Stimulated activated CD8-positive, alpha-beta memory T cell treated with anti-CD3 and anti-CD28 coated beads, Interleukin-2, amount 100 ng/mL, for 1 hour (primary cell): Measurements from ENCODE around the gene TMPRSS4.

Experiments used
- DNase-seq, 2 donors: peaks; one replicate each; pipeline ENCODE4 v3.0.0-alpha.2; 2020; ENCODE audit warnings: low read depth in 2 of 2

TMPRSS4 gene

GRCh38 chr11:118079491-118079890, 2.6 kb downstream of the TMPRSS4 start:
- DNase-seq = no peak

GRCh38 chr11:118080296-118080695, 3.4 kb downstream of the TMPRSS4 start:
- DNase-seq = no peak

GRCh38 chr11:118081241-118081958, 4.5 kb downstream of the TMPRSS4 start:
- no peak for DNase-seq

- no peak for DNase-seq
Observed at GRCh38 chr11:118082880-118083552, 6.1 kb downstream of the TMPRSS4 start.

GRCh38 chr11:118084247-118084646, 7.4 kb downstream of the TMPRSS4 start:
- DNase-seq = no peak

GRCh38 chr11:118084656-118085055, 7.8 kb downstream of the TMPRSS4 start:
- no peak for DNase-seq

GRCh38 chr11:118086913-118087768, 10.3 kb downstream of the TMPRSS4 start, which contains the start of gene SMIM35:
Gene SMIM35, minus strand, starts transcription at chr11:118086963. Its CDS starts 206 bp downstream, at chr11:118086757.
- DNase-seq = no peak

GRCh38 chr11:118087931-118088330, 11.1 kb downstream of the TMPRSS4 start:
- no peak for DNase-seq

GRCh38 chr11:118088531-118088930, 11.7 kb downstream of the TMPRSS4 start:
- DNase-seq = no peak

- DNase-seq = no peak
Observed at GRCh38 chr11:118090545-118091162, 13.8 kb downstream of the TMPRSS4 start.

GRCh38 chr11:118091690-118092089, 14.8 kb downstream of the TMPRSS4 start:
- DNase-seq = no peak

GRCh38 chr11:118092907-118093571, 16.2 kb downstream of the TMPRSS4 start:
- DNase-seq = no peak

GRCh38 chr11:118095493-118095892, 18.6 kb downstream of the TMPRSS4 start:
- no peak for DNase-seq

- no peak for DNase-seq
Observed at GRCh38 chr11:118095967-118096367, 19.1 kb downstream of the TMPRSS4 start.

GRCh38 chr11:118098996-118099837, 22.3 kb downstream of the TMPRSS4 start:
- DNase-seq = no peak

- no peak for DNase-seq
Observed at GRCh38 chr11:118099838-118100556, 23.1 kb downstream of the TMPRSS4 start.

- no peak for DNase-seq
Observed at GRCh38 chr11:118100691-118101232, 23.9 kb downstream of the TMPRSS4 start.

- DNase-seq = no peak
Observed at GRCh38 chr11:118102721-118103261, 25.9 kb downstream of the TMPRSS4 start.

- no peak for DNase-seq
Observed at GRCh38 chr11:118104491-118104890, 27.6 kb downstream of the TMPRSS4 start.
